SK-N-SH (cell line): ENCODE measurements around the gene TEAD1. TPM values are rescaled to one million over a fixed set of nuclear protein-coding genes. Genes with fewer than 3 reads are reported as not detected.

Experiments
- CTCF ChIA-PET: fragments of 300-600, 350-600 bp; formaldehyde crosslinking; extraction: SDS; loops from one replicate; lab custom pipeline; 2021; lab: Yijun Ruan, JAX
- POLR2A ChIA-PET: fragments of 350-600 bp; sonication (Branson Sonifier 250); formaldehyde crosslinking; extraction: SDS; loops from one replicate; lab custom pipeline; 2020; ENCODE audit warnings: antibody characterized with exemption, inconsistent platforms; lab: Yijun Ruan, JAX
- DNase-seq: peaks from one replicate; pipeline ENCODE4 v3.0.0; 2012
- H2AFZ ChIP-seq: fragments of 200-600 bp; sonication (generic); 2 replicates; pipeline ENCODE4 v1.8.1; 2016; ENCODE audit warnings: antibody characterized with exemption, mild to moderate bottlenecking, low read depth
- H3F3A ChIP-seq: fragments of 200-600 bp; sonication (generic); replicated peaks from 2 replicates; pipeline ENCODE3; 2016; ENCODE audit warnings: antibody characterized with exemption, mild to moderate bottlenecking; ENCODE audit not compliant: insufficient read depth
- H3K27ac ChIP-seq, 2 experiments: fragments of 200-500 bp in 1 of 2; fragments of 200-600 bp in 1 of 2; sonication (Bioruptor generic) in 1 of 2; sonication (generic), shearing (Covaris generic) in 1 of 2; 2 replicates each; pipeline versions ENCODE4 v1.5.1 to v1.6.1; 2014 to 2016; ENCODE audit warnings: low read depth in 2 of 2, inconsistent platforms in 1 of 2, low read length in 1 of 2, mild to moderate bottlenecking in 1 of 2, mixed read lengths in 1 of 2
- H3K27me3 ChIP-seq: fragments of 200-600 bp; sonication (generic), shearing (Covaris generic); 2 replicates; pipeline ENCODE4 v1.6.1; 2016; ENCODE audit warnings: mixed run types; ENCODE audit not compliant: insufficient read depth
- H3K36me3 ChIP-seq, 2 experiments: fragments of 200-500 bp in 1 of 2; fragments of 200-600 bp in 1 of 2; sonication (Bioruptor generic) in 1 of 2; sonication (generic) in 1 of 2; replicated peaks in 1 of 2; 2 replicates each; pipeline versions ENCODE3 to v1.5.1; 2014 to 2016; ENCODE audit warnings: low read length in 1 of 2, mild to moderate bottlenecking in 1 of 2; ENCODE audit not compliant: insufficient read depth in 2 of 2, control insufficient read depth in 1 of 2
- H3K4me1 ChIP-seq, 2 experiments: fragments of 200-500 bp in 1 of 2; fragments of 200-600 bp in 1 of 2; sonication (Bioruptor generic) in 1 of 2; sonication (generic), shearing (Covaris generic) in 1 of 2; 2 replicates each; pipeline versions ENCODE4 v1.5.1 to v1.6.1; 2014 to 2016; ENCODE audit warnings: low read depth in 1 of 2, low read length in 1 of 2, mixed run types in 1 of 2; ENCODE audit not compliant: insufficient read depth in 2 of 2, control insufficient read depth in 1 of 2
- H3K4me2 ChIP-seq: fragments of 200-600 bp; sonication (generic), shearing (Covaris generic); 2 replicates; pipeline ENCODE4 v1.6.1; 2017; ENCODE audit warnings: mixed run types
- H3K4me3 ChIP-seq, 2 experiments: fragments of 200-500 bp in 1 of 2; fragments of 200-600 bp in 1 of 2; sonication (Bioruptor generic) in 1 of 2; sonication (generic), shearing (Covaris generic) in 1 of 2; 2 replicates each; pipeline versions ENCODE4 v1.5.1 to v1.8.1; 2014 to 2016; ENCODE audit warnings: low read depth in 2 of 2, inconsistent platforms in 1 of 2, low read length in 1 of 2, mild to moderate bottlenecking in 1 of 2, mixed read lengths in 1 of 2, moderate library complexity in 1 of 2
- H3K79me2 ChIP-seq: fragments of 200-600 bp; sonication (generic); 2 replicates; pipeline ENCODE4 v1.8.1; 2017; ENCODE audit warnings: mild to moderate bottlenecking; ENCODE audit not compliant: insufficient read depth
- H3K9ac ChIP-seq: fragments of 200-600 bp; sonication (generic); 2 replicates; pipeline ENCODE4 v1.6.1; 2017; ENCODE audit warnings: mixed run types
- H3K9me2 ChIP-seq: fragments of 200-600 bp; sonication (generic); 2 replicates; pipeline ENCODE4 v1.6.1; 2017; ENCODE audit warnings: mixed run types
- H3K9me3 ChIP-seq: fragments of 200-600 bp; sonication (generic); 2 replicates; pipeline ENCODE4 v1.6.1; 2017; ENCODE audit warnings: mixed run types, mild to moderate bottlenecking, moderate library complexity
- H4K20me1 ChIP-seq: fragments of 200-600 bp; sonication (generic); 2 replicates; pipeline ENCODE4 v1.6.1; 2017; ENCODE audit warnings: mild to moderate bottlenecking, mixed run types; ENCODE audit not compliant: insufficient read depth
- CHD2 ChIP-seq: fragments of 150-350 bp; IDR thresholded peaks from 2 replicates; pipeline ENCODE4 v1.6.1; 2018; ENCODE audit warnings: low read length; ENCODE audit not compliant: partially characterized antibody
- ELF1 ChIP-seq: IDR thresholded peaks from 2 replicates; pipeline ENCODE4 v1.4.0; 2012
- EP300 ChIP-seq, 2 experiments: IDR thresholded peaks; 2 replicates each; pipeline versions ENCODE4 v1.4.0 to v1.6.1; 2012; ENCODE audit warnings: borderline replicate concordance in 1 of 2, low read depth in 1 of 2, low read length in 1 of 2
- EZH2phosphoT487 ChIP-seq: fragments of 200-600 bp; sonication (generic); IDR thresholded peaks from 2 replicates; pipeline ENCODE4 v1.6.1; 2017; ENCODE audit warnings: low read depth, mixed run types, mild to moderate bottlenecking, antibody characterized with exemption, moderate library complexity, borderline replicate concordance
- FOSL2 ChIP-seq: IDR thresholded peaks from 2 replicates; pipeline ENCODE4 v1.4.0; 2012; ENCODE audit warnings: low read depth, mild to moderate bottlenecking, moderate library complexity, borderline replicate concordance
- FOXJ3 ChIP-seq: sonication (generic); formaldehyde crosslinking; IDR thresholded peaks from 2 replicates; pipeline ENCODE4 v1.5.1; 2020; ENCODE audit warnings: mild to moderate bottlenecking, missing genetic modification reagents
- FOXM1 ChIP-seq: IDR thresholded peaks from 2 replicates; pipeline ENCODE4 v1.4.0; 2012; ENCODE audit warnings: low read depth, mild to moderate bottlenecking
- GABPA ChIP-seq: IDR thresholded peaks from 2 replicates; pipeline ENCODE4 v1.4.0; 2012; ENCODE audit warnings: low read depth, mild to moderate bottlenecking
- JUND ChIP-seq: IDR thresholded peaks from 2 replicates; pipeline ENCODE4 v1.4.0; 2012
- MXI1 ChIP-seq: IDR thresholded peaks from 2 replicates; pipeline ENCODE4 v1.6.1; 2012; ENCODE audit warnings: mild to moderate bottlenecking, low read depth, low read length, improper control_type of control experiment
- NRF1 ChIP-seq: IDR thresholded peaks from 2 replicates; pipeline ENCODE4 v1.6.1; 2012; ENCODE audit warnings: low read depth, mild to moderate bottlenecking, low read length
- POLR2AphosphoS5 ChIP-seq: IDR thresholded peaks from 2 replicates; pipeline ENCODE4 v1.6.1; 2012; ENCODE audit warnings: low read depth, low read length
- RCOR1 ChIP-seq: fragments of 150-350 bp; IDR thresholded peaks from 2 replicates; pipeline ENCODE4 v1.6.1; 2017; ENCODE audit warnings: antibody characterized with exemption, low read length
- RFX5 ChIP-seq: IDR thresholded peaks from 2 replicates; pipeline ENCODE4 v1.6.1; 2012; ENCODE audit warnings: mild to moderate bottlenecking, improper control_type of control experiment, low read length
- SIN3A ChIP-seq: IDR thresholded peaks from 2 replicates; pipeline ENCODE4 v1.6.1; 2012; ENCODE audit warnings: low read depth, mild to moderate bottlenecking, low read length, moderate library complexity, borderline replicate concordance
- TAF1 ChIP-seq: IDR thresholded peaks from 2 replicates; pipeline ENCODE4 v1.6.1; 2012; ENCODE audit warnings: low read depth, mild to moderate bottlenecking, low read length, moderate library complexity, borderline replicate concordance
- whole genome bisulfite sequencing: methylation state at CpG from one replicate; pipeline ENCODE4 v1.1.6; 2017; ENCODE audit warnings: low lambda C conversion rate; 5-methylcytosine and 5-hydroxymethylcytosine counted together
- polyA plus RNA-seq, 3 experiments: library from polyadenylated mRNA; depleted of rRNA; stranded (reverse); fragments of >200 nt; gene quantifications; 2 replicates each; pipeline ENCODE4 v1.2.3, GENCODE V29; 2012
- TF ChIP-seq, protein P1 (sequence below): fragments of 150-350 bp; IDR thresholded peaks from 2 replicates; pipeline ENCODE4 v1.6.1; 2016; ENCODE audit warnings: mild to moderate bottlenecking, low read depth, low read length
- TF ChIP-seq, protein P2 (sequence below): IDR thresholded peaks from 2 replicates; pipeline ENCODE4 v1.4.0; 2012; ENCODE audit warnings: low read depth, borderline replicate concordance
- TF ChIP-seq, protein P3 (sequence below): fragments of 200-600 bp; sonication (generic); IDR thresholded peaks from 2 replicates; pipeline ENCODE4 v1.6.1; 2017; ENCODE audit warnings: antibody characterized with exemption, mild to moderate bottlenecking, moderate library complexity
- TF ChIP-seq, protein P4 (sequence below): IDR thresholded peaks from 2 replicates; pipeline ENCODE4 v1.6.1; 2012; ENCODE audit warnings: mild to moderate bottlenecking, low read depth, low read length, moderate library complexity

The TEAD1 gene
- polyA plus RNA-seq, 1 of the 3 experiments (the other 2 are of a cell fraction) = 31.2 TPM

DNA sequence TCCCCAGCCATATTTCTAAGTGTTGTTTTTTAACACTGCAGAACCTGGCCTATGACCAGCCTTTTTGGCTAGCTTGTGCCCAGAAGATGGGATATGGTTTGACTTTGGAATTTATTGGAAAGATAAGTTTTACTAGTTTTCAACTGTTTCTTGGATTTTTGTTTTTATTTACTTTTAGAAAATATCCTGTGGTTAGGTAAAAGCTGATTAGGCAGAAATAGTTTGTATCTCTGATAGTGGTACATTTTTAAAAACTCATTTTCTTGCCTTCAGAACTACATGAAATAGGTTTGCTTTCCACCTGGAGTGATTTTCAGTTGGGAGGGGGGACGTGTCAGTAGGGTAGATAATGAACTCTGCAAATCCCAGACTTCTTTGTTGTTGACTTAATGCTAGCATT, 243.6 kb downstream of the TEAD1 start:
- POLR2A ChIA-PET = no interaction called here
- peaks cover 0 to 14% of the 10 kb centered on the region in 2 experiments; a peak in 1 of 4 replicates for H3K4me1 ChIP-seq
- CTCF ChIA-PET = interaction anchor here (1.3 to 1.4 kb wide), 2 partner anchors 587 to 629 kb away, joined by 3 to 6 read pairs; no protein-coding TSS in a partner anchor
- no peaks in the 10 kb centered on the region for H3K9me2 ChIP-seq
- H4K20me1 ChIP-seq = 0 out of 2 replicates have a peak, but pooled peaks cover 4% of the 10 kb centered on the region
- peaks cover 30 to 37% of the 10 kb centered on the region in 2 experiments for H3K36me3 ChIP-seq
- no peaks in the 10 kb centered on the region for H3K27me3 ChIP-seq
- H3K9me3 ChIP-seq = no peaks in the 10 kb centered on the region
- H3F3A ChIP-seq = no peaks in the 10 kb centered on the region
- TF ChIP-seq MXI1 (no peak), TAF1 (no peak), NRF1 (no peak), JUND (no peak), RCOR1 (no peak), SIN3A (no peak), POLR2AphosphoS5 (no peak)
- TF ChIP-seq, protein P1, sequence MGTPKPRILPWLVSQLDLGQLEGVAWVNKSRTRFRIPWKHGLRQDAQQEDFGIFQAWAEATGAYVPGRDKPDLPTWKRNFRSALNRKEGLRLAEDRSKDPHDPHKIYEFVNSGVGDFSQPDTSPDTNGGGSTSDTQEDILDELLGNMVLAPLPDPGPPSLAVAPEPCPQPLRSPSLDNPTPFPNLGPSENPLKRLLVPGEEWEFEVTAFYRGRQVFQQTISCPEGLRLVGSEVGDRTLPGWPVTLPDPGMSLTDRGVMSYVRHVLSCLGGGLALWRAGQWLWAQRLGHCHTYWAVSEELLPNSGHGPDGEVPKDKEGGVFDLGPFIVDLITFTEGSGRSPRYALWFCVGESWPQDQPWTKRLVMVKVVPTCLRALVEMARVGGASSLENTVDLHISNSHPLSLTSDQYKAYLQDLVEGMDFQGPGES = no peak
- TF ChIP-seq, protein P2, sequence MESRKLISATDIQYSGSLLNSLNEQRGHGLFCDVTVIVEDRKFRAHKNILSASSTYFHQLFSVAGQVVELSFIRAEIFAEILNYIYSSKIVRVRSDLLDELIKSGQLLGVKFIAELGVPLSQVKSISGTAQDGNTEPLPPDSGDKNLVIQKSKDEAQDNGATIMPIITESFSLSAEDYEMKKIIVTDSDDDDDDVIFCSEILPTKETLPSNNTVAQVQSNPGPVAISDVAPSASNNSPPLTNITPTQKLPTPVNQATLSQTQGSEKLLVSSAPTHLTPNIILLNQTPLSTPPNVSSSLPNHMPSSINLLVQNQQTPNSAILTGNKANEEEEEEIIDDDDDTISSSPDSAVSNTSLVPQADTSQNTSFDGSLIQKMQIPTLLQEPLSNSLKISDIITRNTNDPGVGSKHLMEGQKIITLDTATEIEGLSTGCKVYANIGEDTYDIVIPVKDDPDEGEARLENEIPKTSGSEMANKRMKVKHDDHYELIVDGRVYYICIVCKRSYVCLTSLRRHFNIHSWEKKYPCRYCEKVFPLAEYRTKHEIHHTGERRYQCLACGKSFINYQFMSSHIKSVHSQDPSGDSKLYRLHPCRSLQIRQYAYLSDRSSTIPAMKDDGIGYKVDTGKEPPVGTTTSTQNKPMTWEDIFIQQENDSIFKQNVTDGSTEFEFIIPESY = no peak
- H3K9ac ChIP-seq = no peak overlapping the region
- 83% methylated on average over 1 of the region's 1 CpG for WGBS
- no peak overlapping the region for H3K4me3 ChIP-seq
- H2AFZ ChIP-seq = no peak overlapping the region
- no peak for DNase-seq
- no peak overlapping the region for H3K27ac ChIP-seq
- H3K4me2 ChIP-seq = no peak overlapping the region
- H3K79me2 ChIP-seq = peaks cover 41% of the 10 kb centered on the region; the same call in 1 of the 2 replicates

DNA sequence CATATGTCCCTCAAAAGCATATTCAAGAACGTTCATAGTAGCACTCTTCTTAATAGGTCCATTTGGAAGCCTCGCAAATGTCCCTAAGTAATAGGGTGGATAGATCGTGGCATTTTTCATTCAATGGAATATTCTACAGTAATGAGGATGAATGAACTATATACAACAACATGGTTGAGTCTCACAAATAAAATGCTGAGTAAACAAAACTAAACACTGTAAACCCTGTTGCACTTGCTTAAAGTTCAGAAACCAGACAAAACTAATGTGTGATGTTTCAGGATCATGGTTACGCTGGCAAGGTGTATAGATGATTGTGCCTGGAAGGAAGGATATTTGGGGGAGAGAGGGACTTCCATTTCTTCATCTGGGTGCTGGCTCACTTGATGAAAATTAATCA, 244.4 kb downstream of the TEAD1 start:
- Histone ChIP-seq H2AFZ (no peak overlapping the region), H3K79me2 (peaks cover 38% of the 10 kb centered on the region; the same call in 1 of the 2 replicates), H3F3A (no peaks in the 10 kb centered on the region), H3K4me3 (no peak overlapping the region), H3K9me2 (no peaks in the 10 kb centered on the region), H3K4me1 (peaks cover 0 to 14% of the 10 kb centered on the region in 2 experiments; a peak in 1 of 4 replicates), H3K4me2 (no peak overlapping the region), H3K9ac (no peak overlapping the region), H3K9me3 (no peaks in the 10 kb centered on the region), H3K36me3 (peaks cover 28 to 33% of the 10 kb centered on the region in 2 experiments), H3K27ac (no peak overlapping the region), H3K27me3 (no peaks in the 10 kb centered on the region), H4K20me1 (0 out of 2 replicates have a peak, but pooled peaks cover 7% of the 10 kb centered on the region)
- ChIA-PET CTCF (interaction anchor here (1.4 kb wide), 1 partner anchor 588 kb away, joined by 6 read pairs; no protein-coding TSS in a partner anchor), POLR2A (no interaction called here)
- 95% methylated on average over 4 of the region's 4 CpGs for WGBS
- DNase-seq = no peak
- TF ChIP-seq CHD2 (no peak), FOSL2 (no peak), EP300 (IDR thresholded peaks at IDR 0.05; ENCODE audit: borderline replicate concordance in 1 of 2, low read depth in 1 of 2, low read length in 1 of 2) (no peak), ELF1 (no peak), SIN3A (no peak), RFX5 (no peak), EZH2phosphoT487 (no peak), RCOR1 (no peak), FOXJ3 (CRISPR knock-in tag) (no peak), NRF1 (no peak), FOXM1 (no peak), GABPA (no peak)
- TF ChIP-seq, protein P3, sequence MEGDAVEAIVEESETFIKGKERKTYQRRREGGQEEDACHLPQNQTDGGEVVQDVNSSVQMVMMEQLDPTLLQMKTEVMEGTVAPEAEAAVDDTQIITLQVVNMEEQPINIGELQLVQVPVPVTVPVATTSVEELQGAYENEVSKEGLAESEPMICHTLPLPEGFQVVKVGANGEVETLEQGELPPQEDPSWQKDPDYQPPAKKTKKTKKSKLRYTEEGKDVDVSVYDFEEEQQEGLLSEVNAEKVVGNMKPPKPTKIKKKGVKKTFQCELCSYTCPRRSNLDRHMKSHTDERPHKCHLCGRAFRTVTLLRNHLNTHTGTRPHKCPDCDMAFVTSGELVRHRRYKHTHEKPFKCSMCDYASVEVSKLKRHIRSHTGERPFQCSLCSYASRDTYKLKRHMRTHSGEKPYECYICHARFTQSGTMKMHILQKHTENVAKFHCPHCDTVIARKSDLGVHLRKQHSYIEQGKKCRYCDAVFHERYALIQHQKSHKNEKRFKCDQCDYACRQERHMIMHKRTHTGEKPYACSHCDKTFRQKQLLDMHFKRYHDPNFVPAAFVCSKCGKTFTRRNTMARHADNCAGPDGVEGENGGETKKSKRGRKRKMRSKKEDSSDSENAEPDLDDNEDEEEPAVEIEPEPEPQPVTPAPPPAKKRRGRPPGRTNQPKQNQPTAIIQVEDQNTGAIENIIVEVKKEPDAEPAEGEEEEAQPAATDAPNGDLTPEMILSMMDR = no peak
- TF ChIP-seq, protein P4, sequence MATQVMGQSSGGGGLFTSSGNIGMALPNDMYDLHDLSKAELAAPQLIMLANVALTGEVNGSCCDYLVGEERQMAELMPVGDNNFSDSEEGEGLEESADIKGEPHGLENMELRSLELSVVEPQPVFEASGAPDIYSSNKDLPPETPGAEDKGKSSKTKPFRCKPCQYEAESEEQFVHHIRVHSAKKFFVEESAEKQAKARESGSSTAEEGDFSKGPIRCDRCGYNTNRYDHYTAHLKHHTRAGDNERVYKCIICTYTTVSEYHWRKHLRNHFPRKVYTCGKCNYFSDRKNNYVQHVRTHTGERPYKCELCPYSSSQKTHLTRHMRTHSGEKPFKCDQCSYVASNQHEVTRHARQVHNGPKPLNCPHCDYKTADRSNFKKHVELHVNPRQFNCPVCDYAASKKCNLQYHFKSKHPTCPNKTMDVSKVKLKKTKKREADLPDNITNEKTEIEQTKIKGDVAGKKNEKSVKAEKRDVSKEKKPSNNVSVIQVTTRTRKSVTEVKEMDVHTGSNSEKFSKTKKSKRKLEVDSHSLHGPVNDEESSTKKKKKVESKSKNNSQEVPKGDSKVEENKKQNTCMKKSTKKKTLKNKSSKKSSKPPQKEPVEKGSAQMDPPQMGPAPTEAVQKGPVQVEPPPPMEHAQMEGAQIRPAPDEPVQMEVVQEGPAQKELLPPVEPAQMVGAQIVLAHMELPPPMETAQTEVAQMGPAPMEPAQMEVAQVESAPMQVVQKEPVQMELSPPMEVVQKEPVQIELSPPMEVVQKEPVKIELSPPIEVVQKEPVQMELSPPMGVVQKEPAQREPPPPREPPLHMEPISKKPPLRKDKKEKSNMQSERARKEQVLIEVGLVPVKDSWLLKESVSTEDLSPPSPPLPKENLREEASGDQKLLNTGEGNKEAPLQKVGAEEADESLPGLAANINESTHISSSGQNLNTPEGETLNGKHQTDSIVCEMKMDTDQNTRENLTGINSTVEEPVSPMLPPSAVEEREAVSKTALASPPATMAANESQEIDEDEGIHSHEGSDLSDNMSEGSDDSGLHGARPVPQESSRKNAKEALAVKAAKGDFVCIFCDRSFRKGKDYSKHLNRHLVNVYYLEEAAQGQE = no peak
